Keratinocyte (primary cell): ENCODE data around the gene OPALIN. TPM values are rescaled to one million over a fixed set of nuclear protein-coding genes. Genes with fewer than 3 reads are reported as not detected.

ENCODE experiments used
- DNase-seq: peaks from one replicate; pipeline ENCODE4 v3.0.0-alpha.2; 2011; ENCODE audit warnings: low read depth, missing footprints, low spot score
- FAIRE-seq: peaks from 2 replicates; lab custom pipeline; 2011; peaks lifted over from hg19 to GRCh38; lab: Jason Lieb, UNC
- H2AFZ ChIP-seq: 2 replicates; pipeline ENCODE4 v1.6.0; 2012; ENCODE audit warnings: low read length, control low read depth, inconsistent platforms; ENCODE audit not compliant: control insufficient read depth
- H3K27ac ChIP-seq: 2 replicates; pipeline ENCODE4 v1.5.1; 2011; ENCODE audit warnings: low read length; ENCODE audit not compliant: control insufficient read depth, insufficient read depth
- H3K27me3 ChIP-seq: 3 replicates; pipeline ENCODE4 v1.6.0; 2011; ENCODE audit warnings: low read length; ENCODE audit not compliant: control insufficient read depth, insufficient read depth; ENCODE audit errors: extremely low read depth
- H3K36me3 ChIP-seq, 2 experiments: 2 replicates in 1 of 2; 3 replicates in 1 of 2; pipeline ENCODE4 v1.5.1; 2011; ENCODE audit warnings: low read length in 2 of 2, mild to moderate bottlenecking in 1 of 2; ENCODE audit not compliant: control insufficient read depth in 2 of 2, insufficient read depth in 2 of 2; ENCODE audit errors: extremely low read depth in 1 of 2
- H3K4me1 ChIP-seq: 3 replicates; pipeline ENCODE4 v1.5.1; 2011; ENCODE audit warnings: low read length; ENCODE audit not compliant: control insufficient read depth, insufficient read depth; ENCODE audit errors: extremely low read depth
- H3K4me2 ChIP-seq: 3 replicates; pipeline ENCODE4 v1.6.0; 2011; ENCODE audit warnings: low read depth, low read length; ENCODE audit not compliant: control insufficient read depth, insufficient read depth; ENCODE audit errors: extremely low read depth
- H3K4me3 ChIP-seq, 3 experiments: fragments of 200-600 bp in 1 of 3; sonication (generic) in 1 of 3; 2 replicates in 2 of 3; 3 replicates in 1 of 3; pipeline ENCODE4 v1.5.1; 2011 to 2016; ENCODE audit warnings: low read length in 3 of 3, mild to moderate bottlenecking in 3 of 3, control low read depth in 2 of 3, inconsistent platforms in 1 of 3, low read depth in 1 of 3, mixed read lengths in 1 of 3, mixed run types in 1 of 3, moderate library complexity in 1 of 3; ENCODE audit not compliant: control insufficient read depth in 2 of 3, insufficient read depth in 2 of 3; ENCODE audit errors: extremely low read depth in 1 of 3
- H3K79me2 ChIP-seq: 2 replicates; pipeline ENCODE4 v1.6.0; 2012; ENCODE audit warnings: low read length; ENCODE audit not compliant: control insufficient read depth, insufficient read depth
- H3K9ac ChIP-seq: 3 replicates; pipeline ENCODE4 v1.6.0; 2011; ENCODE audit warnings: low read length; ENCODE audit not compliant: control insufficient read depth, insufficient read depth; ENCODE audit errors: extremely low read depth
- H3K9me1 ChIP-seq: 3 replicates; pipeline ENCODE4 v1.6.0; 2011; ENCODE audit warnings: low read length; ENCODE audit not compliant: control insufficient read depth, insufficient read depth; ENCODE audit errors: extremely low read depth
- H3K9me3 ChIP-seq: 2 replicates; pipeline ENCODE4 v1.5.1; 2012; ENCODE audit warnings: low read depth, low read length; ENCODE audit not compliant: control insufficient read depth
- H4K20me1 ChIP-seq: 3 replicates; pipeline ENCODE4 v1.6.0; 2011; ENCODE audit warnings: low read length; ENCODE audit not compliant: control insufficient read depth, insufficient read depth; ENCODE audit errors: extremely low read depth
- CTCF ChIP-seq, 3 experiments: IDR thresholded peaks in 1 of 3; conservative IDR thresholded peaks in 1 of 3; optimal IDR thresholded peaks in 1 of 3; 2 replicates in 2 of 3; 3 replicates in 1 of 3; pipeline versions ENCODE3 to v1.5.1; 2011; ENCODE audit warnings: low read length in 3 of 3, mild to moderate bottlenecking in 3 of 3, moderate library complexity in 2 of 3, control low read depth in 1 of 3, inconsistent platforms in 1 of 3; ENCODE audit not compliant: insufficient read depth in 2 of 3; ENCODE audit errors: extremely low read depth in 1 of 3
- EZH2 ChIP-seq: IDR thresholded peaks from one replicate; pipeline ENCODE4 v1.6.1; 2012; ENCODE audit warnings: inconsistent platforms, mild to moderate bottlenecking, low read length, moderate library complexity
- dilution Hi-C: fragments of 300-500 bp; cut with MboI; formaldehyde crosslinking; loops from one replicate; pipeline ENCODE4 v1.7.0; 2020; ENCODE audit warnings: low sequenced_read_pairs; ENCODE audit not compliant: extremely low pct_ligation_motif_present
- polyA plus RNA-seq, 5 experiments: library from polyadenylated mRNA; depleted of rRNA in 3 of 5; stranded (reverse) in 3 of 5; stranded (forward) in 1 of 5; unstranded in 1 of 5; fragments of >200 nt; gene quantifications; 1 replicate in 1 of 5; 2 replicates in 3 of 5; 3 replicates in 1 of 5; pipeline versions ENCODE4 v1.2.1 to v1.2.3, GENCODE V29; 2011 to 2012; ENCODE audit warnings: missing spikeins in 2 of 5, low read depth in 1 of 5, low replicate concordance in 1 of 5

Gene OPALIN
- polyA plus RNA-seq, 1 donor (not counting 4 experiments of a cell fraction or from before 2014, with no cell fraction given), result not detected

DNA sequence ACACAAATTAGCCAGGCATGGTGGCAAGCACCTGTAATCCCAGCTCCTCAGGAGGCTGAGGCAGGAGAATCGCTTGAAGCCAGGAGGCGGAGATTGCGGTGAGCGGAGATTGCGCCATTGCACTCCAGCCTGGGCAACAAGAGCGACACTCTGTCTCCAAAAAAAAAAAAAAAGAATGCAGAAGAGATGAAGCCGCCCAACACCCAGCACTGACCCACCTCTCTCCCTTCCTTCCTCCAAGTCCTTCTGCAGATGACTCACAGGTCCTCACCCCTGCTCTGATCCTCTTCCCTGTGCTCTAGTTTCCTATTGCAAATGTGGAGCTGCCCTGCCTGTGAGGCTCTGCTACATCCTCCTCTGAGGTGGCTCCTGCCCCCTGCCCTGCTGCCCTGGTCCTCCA, 22.0 kb upstream of the OPALIN start:
- TF ChIP-seq CTCF (optimal IDR thresholded peaks at IDR 0.05 in 1 of 3, IDR thresholded peaks at IDR 0.05 in 1 of 3, conservative IDR thresholded peaks at IDR 0.05 in 1 of 3; ENCODE audit: extremely low read depth in 1 of 3, insufficient read depth in 2 of 3, low read length in 3 of 3) (no peak), EZH2 (no peak)
- no peaks in the 10 kb centered on the region for H3K9me3 ChIP-seq
- no peak overlapping the region for H3K27ac ChIP-seq
- no peak overlapping the region for H3K4me2 ChIP-seq
- H2AFZ ChIP-seq, result no peak overlapping the region
- no peak overlapping the region for H3K4me3 ChIP-seq
- no peaks in the 10 kb centered on the region for H3K36me3 ChIP-seq
- no peaks in the 10 kb centered on the region for H3K79me2 ChIP-seq
- peaks cover 19% of the 10 kb centered on the region for H3K27me3 ChIP-seq
- no peaks in the 10 kb centered on the region for H3K9me1 ChIP-seq
- peaks cover 7% of the 10 kb centered on the region for H3K4me1 ChIP-seq
- no peaks in the 10 kb centered on the region for H4K20me1 ChIP-seq
- DNase-seq (no peak), FAIRE-seq (no peak)
- H3K9ac ChIP-seq, result no peak overlapping the region
- dilution Hi-C loops, result no loop called here

DNA sequence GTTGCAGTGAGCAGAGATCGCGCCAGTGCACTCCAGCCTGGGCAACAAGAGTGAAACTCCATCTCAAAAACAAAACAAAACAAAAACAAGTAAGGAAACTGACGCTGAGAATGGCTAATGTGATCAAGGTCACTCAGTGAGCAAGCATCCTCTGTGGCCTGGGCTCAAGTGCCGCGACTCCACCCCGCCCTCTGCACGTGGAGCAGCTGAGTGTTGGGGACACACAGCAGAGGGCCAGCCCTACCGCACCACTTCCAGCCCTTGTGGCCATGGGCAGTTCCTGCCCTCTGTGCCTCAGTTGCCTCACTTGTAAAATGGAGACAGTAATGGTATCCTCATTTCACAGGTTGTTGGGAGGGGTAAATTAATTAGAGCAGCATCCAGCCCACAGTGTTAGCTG, 21.0 kb upstream of the OPALIN start:
- Histone ChIP-seq H3K9me3 (no peaks in the 10 kb centered on the region), H4K20me1 (no peaks in the 10 kb centered on the region), H2AFZ (no peak overlapping the region), H3K4me1 (peaks cover 7% of the 10 kb centered on the region), H3K4me2 (no peak overlapping the region), H3K27me3 (peaks cover 8% of the 10 kb centered on the region), H3K9me1 (no peaks in the 10 kb centered on the region), H3K27ac (no peak overlapping the region), H3K4me3 (no peak overlapping the region), H3K79me2 (no peaks in the 10 kb centered on the region), H3K36me3 (no peaks in the 10 kb centered on the region), H3K9ac (no peak overlapping the region)
- DNase-seq (no peak), FAIRE-seq (no peak)
- no peak for TF ChIP-seq EZH2
- TF ChIP-seq CTCF (optimal IDR thresholded peaks at IDR 0.05 in 1 of 3, IDR thresholded peaks at IDR 0.05 in 1 of 3, conservative IDR thresholded peaks at IDR 0.05 in 1 of 3; ENCODE audit: extremely low read depth in 1 of 3, insufficient read depth in 2 of 3, low read length in 3 of 3), result no peak
- dilution Hi-C loops, result no loop called here
